Smooth muscle cell (in vitro differentiated cells): ENCODE measurements around the gene TTC9B. TPM values are rescaled to one million over a fixed set of nuclear protein-coding genes. Genes with fewer than 3 reads are reported as not detected.

Source experiments
- DNase-seq: peaks from one replicate; lab custom pipeline; 2025; ENCODE audit not compliant: unreplicated experiment; lab: John Stamatoyannopoulos, UW
- H2AFZ ChIP-seq: fragments of 200-600 bp; sonication (generic); 2 replicates; pipeline ENCODE4 v1.6.0; 2016; ENCODE audit warnings: antibody characterized with exemption, low read depth, mild to moderate bottlenecking
- H3F3A ChIP-seq: fragments of 200-600 bp; sonication (generic); 2 replicates; pipeline ENCODE4 v1.6.0; 2017; ENCODE audit warnings: antibody characterized with exemption, low read depth
- H3K27ac ChIP-seq: fragments of 200-600 bp; sonication (generic); 2 replicates; pipeline ENCODE4 v1.5.1; 2016; ENCODE audit warnings: low read depth, mild to moderate bottlenecking
- H3K27me3 ChIP-seq: fragments of 200-600 bp; sonication (generic); 2 replicates; pipeline ENCODE4 v1.6.1; 2016; ENCODE audit warnings: low read depth, mild to moderate bottlenecking
- H3K36me3 ChIP-seq: fragments of 200-600 bp; sonication (generic); 2 replicates; pipeline ENCODE4 v1.5.1; 2016; ENCODE audit warnings: low read depth
- H3K4me1 ChIP-seq: fragments of 200-600 bp; sonication (generic); 2 replicates; pipeline ENCODE4 v1.5.1; 2016; ENCODE audit warnings: low read depth
- H3K4me2 ChIP-seq: fragments of 200-600 bp; sonication (generic); 2 replicates; pipeline ENCODE4 v1.6.0; 2016; ENCODE audit warnings: mild to moderate bottlenecking
- H3K4me3 ChIP-seq: fragments of 200-600 bp; sonication (generic); 2 replicates; pipeline ENCODE4 v1.5.1; 2016; ENCODE audit warnings: mild to moderate bottlenecking
- H3K79me2 ChIP-seq: fragments of 200-600 bp; sonication (generic); 2 replicates; pipeline ENCODE4 v1.6.0; 2016; ENCODE audit warnings: low read depth, mild to moderate bottlenecking
- H3K9ac ChIP-seq: fragments of 200-600 bp; sonication (generic); 2 replicates; pipeline ENCODE4 v1.6.0; 2016; ENCODE audit warnings: low read depth
- H3K9me3 ChIP-seq: fragments of 200-600 bp; sonication (generic); replicated peaks from 2 replicates; pipeline ENCODE4 v1.5.1; 2016; ENCODE audit warnings: low read depth
- H4K20me1 ChIP-seq: fragments of 200-600 bp; sonication (generic); 2 replicates; pipeline ENCODE4 v1.6.0; 2016; ENCODE audit warnings: low read depth
- CTCF ChIP-seq: fragments of 200-600 bp; sonication (generic); IDR thresholded peaks from 2 replicates; pipeline ENCODE4 v1.5.1; 2017; ENCODE audit warnings: borderline replicate concordance, mild to moderate bottlenecking, antibody characterized with exemption; ENCODE audit not compliant: insufficient read depth, poor library complexity, severe bottlenecking
- WGBS: methylation state at CpG from one replicate; pipeline ENCODE4 v1.1.7; 2016; ENCODE audit warnings: low lambda C conversion rate; 5-methylcytosine and 5-hydroxymethylcytosine counted together
- polyA plus RNA-seq: library from polyadenylated mRNA; unstranded; fragments of >200 nt; fragmentation: Nextera tagmentation; extraction: Ambion mirVana; gene quantifications from 2 replicates; pipeline ENCODE4 v1.2.1, GENCODE V29; 2016
- total RNA-seq: library from RNA; depleted of rRNA; stranded (reverse); fragments of >200 nt; gene quantifications from 2 replicates; pipeline ENCODE4 v1.2.3, GENCODE V29; 2014

Gene TTC9B
- total and polyA plus RNA-seq, 2 experiments from 2014 or later: not detected

- WGBS: 98% methylated on average over 9 of the region's 12 CpGs
- Histone ChIP-seq H4K20me1 (peaks cover 34% of the 10 kb centered on the region), H3K9ac (no peak overlapping the region), H3K4me3 (no peak overlapping the region), H3K27me3 (no peaks in the 10 kb centered on the region), H3K79me2 (no peaks in the 10 kb centered on the region), H3K4me2 (no peak overlapping the region), H3K4me1 (no peaks in the 10 kb centered on the region), H3K36me3 (no peaks in the 10 kb centered on the region), H2AFZ (no peak overlapping the region), H3K9me3 (no peaks in the 10 kb centered on the region), H3F3A (no peaks in the 10 kb centered on the region), H3K27ac (no peak overlapping the region)
- TF ChIP-seq CTCF: no peak
- DNase-seq: no peak
Observed at GRCh38 chr19:40241125-40241808, 23.1 kb upstream of the TTC9B start.

GRCh38 chr19:40240332-40240731 is 22.1 kb upstream of the TTC9B start:
- 96% methylated on average over 6 of the region's 6 CpGs for WGBS
- H3K4me2 ChIP-seq: no peak overlapping the region
- H3K4me1 ChIP-seq: no peaks in the 10 kb centered on the region
- no peak overlapping the region for H3K9ac ChIP-seq
- no peaks in the 10 kb centered on the region for H3F3A ChIP-seq
- peaks cover 25% of the 10 kb centered on the region for H4K20me1 ChIP-seq
- H2AFZ ChIP-seq: no peak overlapping the region
- H3K9me3 ChIP-seq: no peaks in the 10 kb centered on the region
- H3K79me2 ChIP-seq: no peaks in the 10 kb centered on the region
- no peak overlapping the region for H3K4me3 ChIP-seq
- TF ChIP-seq CTCF: no peak
- H3K27ac ChIP-seq: no peak overlapping the region
- no peak for DNase-seq
- no peaks in the 10 kb centered on the region for H3K27me3 ChIP-seq
- no peaks in the 10 kb centered on the region for H3K36me3 ChIP-seq

- WGBS: 95% methylated on average over 12 of the region's 12 CpGs
Observed at GRCh38 chr19:40239415-40240226, 21.4 kb upstream of the TTC9B start.

More at GRCh38 chr19:40239415-40240226, 21.4 kb upstream of the TTC9B start:
- no peaks in the 10 kb centered on the region for H3K4me1 ChIP-seq
- no peaks in the 10 kb centered on the region for H3F3A ChIP-seq
- peaks cover 18% of the 10 kb centered on the region for H4K20me1 ChIP-seq
- no peaks in the 10 kb centered on the region for H3K79me2 ChIP-seq
- no peak for DNase-seq
- no peaks in the 10 kb centered on the region for H3K27me3 ChIP-seq
- H3K9me3 ChIP-seq: no peaks in the 10 kb centered on the region
- no peak overlapping the region for H2AFZ ChIP-seq
- TF ChIP-seq CTCF: no peak
- no peaks in the 10 kb centered on the region for H3K36me3 ChIP-seq
- H3K9ac ChIP-seq: no peak overlapping the region
- no peak overlapping the region for H3K4me2 ChIP-seq
- no peak overlapping the region for H3K27ac ChIP-seq
- no peak overlapping the region for H3K4me3 ChIP-seq
